Heart left ventricle (tissue), 13 donors: ENCODE results near the gene NKX2-4.

Source experiments
- CTCF ChIP-seq, 12 donors: fragments of 200-600 bp; sonication (generic) in 4 of 12; IDR thresholded peaks; one replicate each; pipeline versions ENCODE4 v1.5.0 to v1.8.0; 2018 to 2022; ENCODE audit warnings: antibody characterized with exemption in 12 of 12, mild to moderate bottlenecking in 5 of 12
- POLR2A ChIP-seq, 2 donors: fragments of 450-650 bp; IDR thresholded peaks; one replicate each; pipeline ENCODE4 v1.6.1; 2017; ENCODE audit warnings: antibody characterized with exemption in 2 of 2, mild to moderate bottlenecking in 2 of 2, moderate library complexity in 2 of 2
- donor health status: ischemic (EF 13 %, LVEDD 7.1; RV severe dilation, severe dysfunction).
- donor health status: DM: no; HTN: yes; CAD: no.
- donor health status: DM: no; HTN: no; CAD: no.
- donor health status: ischemic (EF 25% LVEDD 6.9; RV normal size, moderate dysfunction).
- donor health status: ischemic (EF 25% LVEDD 5.7; RV mildly dilated, moderate dysfunction).
- donor health status: ischemic (EF 35%, LVEDD 5.7; RV mildly dilated, moderate dysfunction).
- donor health status: nonischemic (EF 11% LVEDD 7.7; RV severe dilation, severe dysfunction).
- donor health status: DM: yes; HTN: yes; CAD: no.
- donor health status: PGD.
- donor health status: ischemic (EF 29% LVEDD 5.4; RV normal size, mild dysfunction).
- donor health status: nonischemic (EF 23%, LVEDD 6.1; RV moderate dilation, normal function).

DNA sequence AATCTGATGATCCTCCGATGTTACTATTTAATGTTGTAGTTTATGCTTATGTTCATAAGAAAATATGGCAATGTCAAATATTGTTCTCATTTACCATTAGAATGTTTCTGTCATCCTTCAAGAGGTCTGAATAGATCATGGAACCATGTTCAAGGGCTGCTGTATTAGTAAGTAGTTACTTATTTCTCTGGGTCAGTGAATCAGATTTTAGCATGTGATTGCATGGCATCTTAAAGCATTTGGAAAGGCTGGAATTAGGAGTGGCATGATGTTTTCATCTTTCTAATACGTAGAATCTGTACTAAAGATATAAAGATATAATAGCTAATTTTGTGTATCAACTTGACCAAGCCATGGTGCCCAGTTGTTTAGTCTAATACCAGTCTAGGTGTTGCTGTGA lies 40.5 kb upstream of the NKX2-4 start:
- TF ChIP-seq CTCF (IDR thresholded peaks at IDR 0.05): no peak
- no peak for TF ChIP-seq POLR2A (IDR thresholded peaks at IDR 0.05)
